Measurements from ENCODE around the gene NTM. TPM values are rescaled to one million over a fixed set of nuclear protein-coding genes. Genes with fewer than 3 reads are reported as not detected.

The NTM gene
- total RNA-seq, 1 experiment from 2014 or later, result 9.9 TPM

DNA sequence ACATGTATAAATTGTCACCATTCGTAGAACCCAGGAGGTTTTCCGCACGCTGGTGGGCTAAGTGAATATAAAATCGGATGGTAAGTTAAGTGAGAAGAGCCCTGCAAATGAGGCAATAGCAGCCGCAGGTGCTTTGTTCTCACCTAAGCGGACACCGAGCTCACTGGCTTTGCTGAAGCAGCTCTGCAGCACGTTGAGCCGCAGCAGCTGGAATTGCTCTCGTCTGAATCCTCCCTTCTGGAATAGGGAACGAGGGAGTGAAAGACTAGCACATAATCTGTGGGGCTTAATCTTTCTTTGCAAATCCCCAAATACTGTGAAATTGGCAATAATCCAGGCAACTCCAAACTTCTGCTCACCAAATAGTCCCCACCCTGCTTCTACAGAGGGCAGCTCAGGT, 488.1 kb downstream of the NTM start:
- Histone ChIP-seq H4K91ac (ENCODE audit: insufficient read length, low read depth, low read length) (no peak overlapping the region), H2BK12ac (ENCODE audit: insufficient read length, low read depth, low read length) (no peak overlapping the region), H3K79me1 (ENCODE audit: insufficient read depth, low read depth, low read length, poor library complexity, severe bottlenecking) (no peaks in the 10 kb centered on the region), H2BK15ac (ENCODE audit: low read depth, low read length) (no peak overlapping the region), H2BK20ac (ENCODE audit: low read depth, low read length, poor library complexity, severe bottlenecking) (no peak overlapping the region), H3K27ac (ENCODE audit: insufficient read length, low read depth, low read length) (no peak overlapping the region), H3T11ph (ENCODE audit: low read length) (no peak overlapping the region), H3K9ac (ENCODE audit: extremely low read depth, insufficient read length, low read length) (no peak overlapping the region), H3K18ac (ENCODE audit: insufficient read length, low read depth, low read length) (no peak overlapping the region), H2BK5ac (ENCODE audit: insufficient read length, low read length) (no peak overlapping the region), H3K79me2 (ENCODE audit: insufficient read depth, low read length) (no peaks in the 10 kb centered on the region), H3K4me2 (ENCODE audit: insufficient read depth, insufficient read length, low read length) (no peak overlapping the region), H3K4me1 (ENCODE audit: insufficient read depth, low read length) (peaks cover 3% of the 10 kb centered on the region; the same call in 1 of the 2 replicates), H3K23ac (ENCODE audit: insufficient read length, low read depth, low read length) (no peak overlapping the region), H3K56ac (ENCODE audit: insufficient read length, low read depth, low read length) (no peak overlapping the region), H2AFZ (ENCODE audit: low read length) (no peak overlapping the region), H3K9me3 (ENCODE audit: control insufficient read depth, low read depth, low read length) (no peaks in the 10 kb centered on the region), H3K23me2 (ENCODE audit: insufficient read length, low read depth, low read length, poor library complexity, severe bottlenecking) (no peaks in the 10 kb centered on the region), H3K4ac (ENCODE audit: low read depth, low read length) (no peak overlapping the region), H3K14ac (ENCODE audit: insufficient read depth, low read length) (no peak overlapping the region), H4K8ac (replicated peaks; ENCODE audit: insufficient read length, low read depth, low read length) (no peak overlapping the region), H3K27me3 (ENCODE audit: insufficient read depth, low read length) (no peaks in the 10 kb centered on the region), H4K5ac (ENCODE audit: insufficient read length, low read depth, low read length) (no peak overlapping the region), H4K20me1 (ENCODE audit: control insufficient read depth, insufficient read depth, insufficient read length) (no peaks in the 10 kb centered on the region), H2AK5ac (ENCODE audit: insufficient read length, low read length) (no peak overlapping the region), H2BK120ac (ENCODE audit: low read depth, low read length, poor library complexity, severe bottlenecking) (no peak overlapping the region)
- H3K9me3 Mint-ChIP-seq, result no peaks in the 10 kb centered on the region
- H3K4me1 Mint-ChIP-seq, result peaks cover 10 to 15% of the 10 kb centered on the region in 2 experiments
- H3K4me3 Mint-ChIP-seq, result no peak overlapping the region
- TF ChIP-seq, protein P1, sequence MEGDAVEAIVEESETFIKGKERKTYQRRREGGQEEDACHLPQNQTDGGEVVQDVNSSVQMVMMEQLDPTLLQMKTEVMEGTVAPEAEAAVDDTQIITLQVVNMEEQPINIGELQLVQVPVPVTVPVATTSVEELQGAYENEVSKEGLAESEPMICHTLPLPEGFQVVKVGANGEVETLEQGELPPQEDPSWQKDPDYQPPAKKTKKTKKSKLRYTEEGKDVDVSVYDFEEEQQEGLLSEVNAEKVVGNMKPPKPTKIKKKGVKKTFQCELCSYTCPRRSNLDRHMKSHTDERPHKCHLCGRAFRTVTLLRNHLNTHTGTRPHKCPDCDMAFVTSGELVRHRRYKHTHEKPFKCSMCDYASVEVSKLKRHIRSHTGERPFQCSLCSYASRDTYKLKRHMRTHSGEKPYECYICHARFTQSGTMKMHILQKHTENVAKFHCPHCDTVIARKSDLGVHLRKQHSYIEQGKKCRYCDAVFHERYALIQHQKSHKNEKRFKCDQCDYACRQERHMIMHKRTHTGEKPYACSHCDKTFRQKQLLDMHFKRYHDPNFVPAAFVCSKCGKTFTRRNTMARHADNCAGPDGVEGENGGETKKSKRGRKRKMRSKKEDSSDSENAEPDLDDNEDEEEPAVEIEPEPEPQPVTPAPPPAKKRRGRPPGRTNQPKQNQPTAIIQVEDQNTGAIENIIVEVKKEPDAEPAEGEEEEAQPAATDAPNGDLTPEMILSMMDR (conservative IDR thresholded peaks at IDR 0.05), result no peak
- WGBS (ENCODE audit: extremely low coverage, insufficient read length, low lambda C conversion rate), result no CpG with 5 or more reads among the region's 11 CpGs
- no peaks in the 10 kb centered on the region for H3K36me3 Mint-ChIP-seq (ENCODE audit: insufficient read depth in 1 of 3, low read depth in 3 of 3)
- H3K27ac Mint-ChIP-seq, result no peak overlapping the region
- DNase-seq, result no peak
- peaks cover 11% of the 10 kb centered on the region for H3K27me3 Mint-ChIP-seq (ENCODE audit: low read depth)
